ENCODE measurements around the gene CASP10.

Gene CASP10

DNA sequence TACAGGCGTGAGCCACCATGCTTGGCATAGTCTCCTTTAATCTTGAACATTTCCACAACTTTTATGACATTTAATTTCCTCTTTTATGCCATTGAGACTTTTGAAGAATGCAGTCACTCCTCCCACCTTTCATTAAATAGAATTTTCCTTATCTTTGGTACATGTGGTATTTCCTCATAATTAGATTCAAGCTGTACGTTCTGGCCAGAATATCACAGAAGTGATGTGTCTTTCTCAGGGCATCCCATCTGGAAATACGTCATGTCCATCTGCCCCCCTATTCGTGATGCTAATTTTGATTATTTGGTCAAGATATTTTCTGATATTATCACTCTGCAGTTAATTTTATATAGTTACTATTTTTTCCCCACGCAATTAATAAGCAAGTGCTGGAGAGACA lies 16.9 kb downstream of the CASP10 start:
- TF ChIP-seq, protein P1, sequence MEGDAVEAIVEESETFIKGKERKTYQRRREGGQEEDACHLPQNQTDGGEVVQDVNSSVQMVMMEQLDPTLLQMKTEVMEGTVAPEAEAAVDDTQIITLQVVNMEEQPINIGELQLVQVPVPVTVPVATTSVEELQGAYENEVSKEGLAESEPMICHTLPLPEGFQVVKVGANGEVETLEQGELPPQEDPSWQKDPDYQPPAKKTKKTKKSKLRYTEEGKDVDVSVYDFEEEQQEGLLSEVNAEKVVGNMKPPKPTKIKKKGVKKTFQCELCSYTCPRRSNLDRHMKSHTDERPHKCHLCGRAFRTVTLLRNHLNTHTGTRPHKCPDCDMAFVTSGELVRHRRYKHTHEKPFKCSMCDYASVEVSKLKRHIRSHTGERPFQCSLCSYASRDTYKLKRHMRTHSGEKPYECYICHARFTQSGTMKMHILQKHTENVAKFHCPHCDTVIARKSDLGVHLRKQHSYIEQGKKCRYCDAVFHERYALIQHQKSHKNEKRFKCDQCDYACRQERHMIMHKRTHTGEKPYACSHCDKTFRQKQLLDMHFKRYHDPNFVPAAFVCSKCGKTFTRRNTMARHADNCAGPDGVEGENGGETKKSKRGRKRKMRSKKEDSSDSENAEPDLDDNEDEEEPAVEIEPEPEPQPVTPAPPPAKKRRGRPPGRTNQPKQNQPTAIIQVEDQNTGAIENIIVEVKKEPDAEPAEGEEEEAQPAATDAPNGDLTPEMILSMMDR (IDR thresholded peaks at IDR 0.05; ENCODE audit: low read depth, low read length): no peak
- DNase-seq (ENCODE audit: low read depth in 2 of 2): no peak
- no peak overlapping the region for H3K4me3 ChIP-seq (replicated peaks in 1 of 2; ENCODE audit: low read depth in 2 of 2, low read length in 2 of 2)

DNA sequence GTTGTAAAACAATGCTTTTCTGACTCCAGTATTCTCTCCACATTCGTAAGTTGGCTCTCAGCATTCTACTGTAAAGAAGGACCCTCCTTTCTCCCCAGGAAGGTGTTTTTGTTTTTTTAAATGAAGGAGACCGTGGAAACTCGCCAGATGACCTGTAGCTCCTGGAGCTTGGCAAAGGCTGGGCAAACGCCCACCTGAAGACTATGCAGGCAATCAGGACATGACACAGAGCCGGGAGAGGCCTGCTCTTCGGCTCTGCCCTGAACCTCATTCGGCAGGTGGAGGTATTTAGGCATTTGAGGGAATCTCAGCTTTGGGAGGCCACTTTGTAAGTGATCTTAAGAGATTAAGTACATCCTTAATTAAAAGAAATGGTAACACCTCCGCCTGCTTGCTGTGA lies 17.4 kb downstream of the CASP10 start:
- H3K4me3 ChIP-seq (replicated peaks in 1 of 2; ENCODE audit: low read depth in 2 of 2, low read length in 2 of 2): no peak overlapping the region
- DNase-seq (ENCODE audit: low read depth in 2 of 2): no peak
- TF ChIP-seq, protein P1 (IDR thresholded peaks at IDR 0.05; ENCODE audit: low read depth, low read length): no peak

DNA sequence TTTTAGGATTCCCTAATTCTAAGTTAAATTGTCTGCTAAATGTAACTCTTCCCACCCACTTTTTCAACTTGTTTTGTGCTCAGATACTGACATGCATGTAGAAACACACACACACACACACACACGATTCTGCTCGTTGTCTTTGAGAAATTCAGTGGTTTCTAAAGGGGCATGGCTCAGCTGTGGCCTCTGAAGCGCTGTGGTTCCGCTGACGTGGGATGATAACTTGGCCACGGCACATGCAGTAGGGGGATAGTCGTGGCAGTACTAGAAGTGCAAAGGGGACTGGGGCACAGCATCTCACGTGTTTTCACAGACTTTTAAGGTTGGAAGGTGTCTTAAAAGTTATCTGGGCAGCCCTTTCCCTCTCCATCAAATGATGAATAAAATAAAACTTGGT lies 18.4 kb downstream of the CASP10 start:
- no peak overlapping the region for H3K4me3 ChIP-seq (replicated peaks in 1 of 2; ENCODE audit: low read depth in 2 of 2, low read length in 2 of 2)
- DNase-seq (ENCODE audit: low read depth in 2 of 2): no peak
- TF ChIP-seq, protein P1 (IDR thresholded peaks at IDR 0.05; ENCODE audit: low read depth, low read length): no peak

DNA sequence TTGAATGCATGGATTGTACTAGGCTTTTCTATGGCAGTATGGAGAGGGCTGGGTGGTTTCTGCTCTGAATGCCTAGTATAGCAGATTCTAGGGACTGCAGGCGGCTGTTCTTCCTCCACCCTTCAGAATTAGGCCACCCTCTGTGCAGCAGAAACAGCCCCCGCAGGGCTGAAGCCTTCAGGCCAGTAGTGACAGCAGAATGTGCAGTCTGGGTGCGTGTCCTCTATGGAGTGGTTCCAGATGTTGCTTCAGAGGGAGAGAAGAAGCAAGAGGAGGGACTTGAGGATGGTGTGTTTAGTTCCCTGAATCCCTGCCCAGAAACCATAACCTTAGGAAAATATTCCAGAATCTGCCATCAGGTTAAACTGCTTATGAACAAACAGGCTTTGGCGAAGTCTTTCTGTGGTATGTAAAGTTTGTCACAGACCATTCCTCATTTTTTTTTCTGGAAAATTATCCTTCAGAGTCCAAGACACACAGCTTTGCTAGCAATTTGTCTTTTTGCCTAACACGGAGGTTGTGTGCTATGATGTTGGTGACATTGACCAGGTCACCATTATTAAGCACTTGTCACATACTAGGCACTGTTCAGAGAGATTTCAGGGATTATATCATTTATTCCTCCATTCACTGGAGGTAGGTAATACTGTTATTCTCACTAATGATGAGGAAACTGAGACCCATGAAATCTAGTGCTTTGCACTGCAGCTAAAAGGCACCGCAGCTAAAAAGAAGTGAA lies 21.1 kb downstream of the CASP10 start:
- H3K4me3 ChIP-seq (replicated peaks in 1 of 2; ENCODE audit: low read depth in 2 of 2, low read length in 2 of 2): no peak overlapping the region
- TF ChIP-seq, protein P1 (IDR thresholded peaks at IDR 0.05; ENCODE audit: low read depth, low read length): no peak
- DNase-seq (ENCODE audit: low read depth in 2 of 2): peak; percentile 30 to 83

DNA sequence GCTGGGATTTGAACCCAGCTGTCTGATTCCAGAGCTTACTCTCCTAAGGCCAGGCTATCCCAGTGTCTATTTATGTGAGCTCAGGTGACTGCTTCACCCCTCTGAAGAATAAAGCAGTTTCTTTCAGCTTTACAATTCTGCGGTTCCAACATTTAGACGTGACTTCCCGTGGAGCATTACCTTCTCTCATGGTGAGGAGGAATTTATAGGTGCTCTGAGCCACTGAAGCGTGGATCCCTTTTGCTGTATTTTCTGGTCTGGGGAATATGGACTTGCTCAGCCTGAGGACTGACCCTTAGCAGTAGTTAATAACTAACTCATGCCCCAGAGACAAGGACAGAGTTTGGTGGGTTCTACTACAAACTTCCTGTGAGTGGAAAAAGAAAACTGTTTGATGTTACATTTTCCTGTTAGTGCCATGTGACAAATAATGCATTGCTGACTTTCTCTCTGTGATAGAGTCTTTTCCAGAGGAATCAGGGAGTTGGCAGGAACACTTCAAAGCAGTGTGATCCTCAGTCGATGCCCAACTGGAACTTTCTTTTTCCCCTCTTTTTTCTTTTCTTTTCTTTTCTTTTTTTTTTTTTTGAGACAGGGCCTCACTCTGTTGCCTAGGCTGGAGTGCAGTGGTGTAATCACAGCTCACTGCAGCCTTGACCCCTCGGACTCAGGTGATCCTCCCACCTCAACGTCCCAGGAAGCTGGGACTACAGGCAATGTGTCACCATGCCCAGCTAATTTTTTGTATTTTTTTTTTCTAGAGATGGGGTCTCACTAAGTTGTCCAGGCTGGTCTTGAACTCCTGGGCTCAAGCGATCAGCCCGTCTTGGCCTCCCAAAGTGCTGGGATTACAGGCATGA lies 21.9 kb downstream of the CASP10 start:
- TF ChIP-seq, protein P1 (IDR thresholded peaks at IDR 0.05; ENCODE audit: low read depth, low read length): no peak
- DNase-seq (ENCODE audit: low read depth in 2 of 2): no peak
- H3K4me3 ChIP-seq (replicated peaks in 1 of 2; ENCODE audit: low read depth in 2 of 2, low read length in 2 of 2): no peak overlapping the region

DNA sequence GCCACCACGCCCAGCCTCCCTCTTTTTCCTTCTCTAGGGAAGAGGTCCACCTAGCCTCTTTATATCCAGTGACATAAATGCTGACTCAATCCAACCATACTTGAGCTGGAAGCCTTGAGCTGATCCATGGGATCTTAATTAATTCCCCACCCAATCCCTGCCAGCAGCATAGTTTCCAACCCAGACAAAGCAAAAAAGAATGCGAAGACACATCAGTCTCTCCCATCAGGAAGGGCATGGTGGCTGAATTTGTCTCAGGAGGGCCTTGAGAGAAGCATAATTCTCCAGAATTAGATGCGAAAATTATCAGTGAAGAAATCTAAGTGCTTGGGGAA lies 22.5 kb downstream of the CASP10 start:
- no peak for DNase-seq (ENCODE audit: low read depth in 2 of 2)
- TF ChIP-seq, protein P1 (IDR thresholded peaks at IDR 0.05; ENCODE audit: low read depth, low read length): no peak
- H3K4me3 ChIP-seq (replicated peaks in 1 of 2; ENCODE audit: low read depth in 2 of 2, low read length in 2 of 2): no peak overlapping the region

Measured in cardiac fibroblast (primary cell).